Non-pigmented ciliary epithelial cell (primary cell): ENCODE results near the gene SULT1E1.
A peak's percentile ranks its signal among the peaks of the same experiment; 100 is the strongest.

Source experiments
- DNase-seq: peaks from one replicate; pipeline ENCODE4 v3.0.0-alpha.2; 2010; ENCODE audit warnings: low read depth

SULT1E1 gene

DNA sequence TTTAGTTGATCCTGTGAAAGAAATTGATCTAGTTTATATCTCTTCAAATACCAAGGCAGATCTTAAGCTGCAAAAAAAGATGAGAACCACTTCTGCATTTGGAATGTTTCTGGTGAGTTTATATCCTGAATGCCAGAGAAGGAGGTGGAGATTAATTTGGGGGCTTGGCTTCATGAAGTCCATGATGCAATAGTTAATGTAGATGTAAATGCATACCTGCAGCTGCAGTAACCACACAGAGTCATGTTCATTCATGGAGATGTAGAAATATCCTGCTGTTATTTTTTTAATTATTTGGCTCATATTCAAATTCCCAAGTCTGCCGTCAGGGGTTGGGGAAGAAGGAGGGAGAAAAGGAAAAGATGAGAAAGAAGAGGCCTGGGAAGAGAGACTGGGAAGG lies at the start of gene SULT1E1:
Gene SULT1E1, minus strand, starts transcription at position 94 of the 400 bp plus-strand sequence. CDS start 2,501 bp downstream, outside the sequence.
- DNase-seq: peak; percentile 19

- no peak for DNase-seq
Observed at GRCh38 chr4:69909195-69909594, 49.2 kb upstream of the SULT1E1 start.

DNA sequence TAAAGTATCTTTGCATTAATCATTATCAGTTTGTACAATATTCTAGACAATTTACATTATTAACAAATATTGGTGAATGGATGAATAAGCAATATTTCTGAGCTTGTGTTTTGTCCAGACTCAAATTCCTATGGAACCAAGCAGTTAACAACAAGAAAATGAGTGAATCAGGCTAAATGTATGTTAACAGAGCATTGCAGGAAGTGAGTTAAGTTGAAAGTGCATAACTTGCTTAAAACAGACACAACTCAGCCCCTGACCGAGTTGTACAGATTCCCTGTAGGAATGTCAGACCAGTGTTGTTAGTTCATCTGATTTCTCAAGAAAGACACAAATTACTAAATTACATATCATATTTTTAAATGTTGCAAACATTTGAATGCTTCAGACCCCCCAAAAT lies 47.2 kb upstream of the SULT1E1 start:
- DNase-seq: peak; percentile 43

GRCh38 chr4:69896530-69897116 lies 36.7 kb upstream of the SULT1E1 start:
- no peak for DNase-seq

- DNase-seq: no peak
Observed at GRCh38 chr4:69894721-69895120, 34.8 kb upstream of the SULT1E1 start.

DNA sequence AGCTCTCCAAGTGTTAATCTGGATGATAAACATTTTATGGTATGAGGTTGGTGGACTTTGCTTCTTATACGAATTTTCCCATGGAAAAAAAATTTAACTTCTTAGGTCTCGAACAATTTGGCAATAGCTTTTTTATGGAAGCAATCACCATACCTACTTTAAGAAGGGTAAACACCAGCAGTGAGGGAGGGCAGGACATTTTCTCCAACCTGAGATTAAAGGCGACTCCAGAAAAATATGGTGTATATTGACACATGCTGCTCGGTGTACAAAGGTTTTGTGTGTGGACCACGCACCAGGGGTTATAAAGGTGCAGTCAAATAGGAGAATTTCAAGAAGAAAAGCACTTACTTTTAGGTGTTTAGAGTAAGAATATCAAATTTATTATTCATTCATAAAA lies 34.2 kb upstream of the SULT1E1 start:
- no peak for DNase-seq

DNA sequence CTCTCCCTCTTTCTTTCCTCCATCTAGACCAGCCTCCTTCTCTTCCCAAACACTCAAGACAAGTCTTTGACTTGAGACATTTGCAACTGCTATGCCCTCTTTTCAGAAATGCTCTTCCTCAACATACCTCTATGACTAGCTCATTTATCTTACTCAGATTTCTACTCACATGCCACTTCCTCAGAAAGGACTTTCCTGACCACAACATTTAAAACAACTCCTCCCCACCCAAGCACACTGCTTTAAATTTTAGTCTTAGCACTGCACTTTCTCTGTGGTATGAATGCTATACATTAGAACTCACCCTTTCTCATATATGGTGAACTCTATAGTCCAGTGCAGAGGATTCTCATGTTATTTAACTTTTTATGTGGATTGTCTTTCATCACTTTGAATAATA lies 28.4 kb upstream of the SULT1E1 start:
- peak; percentile 10 for DNase-seq

GRCh38 chr4:69882150-69882549 lies 22.2 kb upstream of the SULT1E1 start:
- no peak for DNase-seq

DNA sequence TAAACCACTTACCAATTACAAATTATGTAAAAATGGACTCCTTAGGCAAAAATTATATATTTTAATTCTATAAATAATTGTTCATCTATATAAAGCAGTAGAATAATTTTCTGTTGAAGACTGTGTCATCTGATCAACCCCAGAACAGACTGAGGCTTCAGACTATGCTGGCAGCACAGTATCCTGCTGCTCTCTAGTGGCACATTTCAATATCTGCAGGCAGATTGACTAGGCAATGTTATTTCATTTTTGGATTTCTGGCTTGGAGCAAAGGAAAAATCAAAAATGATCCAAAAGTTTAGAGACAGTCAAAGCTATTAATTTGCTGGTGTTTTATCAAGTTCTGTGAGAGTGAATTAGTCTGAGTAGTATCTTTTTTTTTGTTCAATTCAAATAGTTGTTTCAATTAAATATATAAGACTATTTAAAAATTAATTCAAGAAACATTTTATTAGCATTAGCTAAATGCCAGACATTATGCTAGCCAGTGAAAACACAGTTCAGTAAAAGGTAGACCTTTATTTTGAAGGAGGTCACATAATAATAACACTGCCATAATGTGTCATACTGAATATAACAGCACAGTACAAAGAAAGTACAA lies 21.3 kb upstream of the SULT1E1 start:
- DNase-seq: peak; percentile 28

- no peak for DNase-seq
Observed at GRCh38 chr4:69878250-69878649, 18.3 kb upstream of the SULT1E1 start.

GRCh38 chr4:69877453-69877852 lies 17.5 kb upstream of the SULT1E1 start:
- DNase-seq: no peak

GRCh38 chr4:69876071-69876470 lies 16.1 kb upstream of the SULT1E1 start:
- DNase-seq: no peak

DNA sequence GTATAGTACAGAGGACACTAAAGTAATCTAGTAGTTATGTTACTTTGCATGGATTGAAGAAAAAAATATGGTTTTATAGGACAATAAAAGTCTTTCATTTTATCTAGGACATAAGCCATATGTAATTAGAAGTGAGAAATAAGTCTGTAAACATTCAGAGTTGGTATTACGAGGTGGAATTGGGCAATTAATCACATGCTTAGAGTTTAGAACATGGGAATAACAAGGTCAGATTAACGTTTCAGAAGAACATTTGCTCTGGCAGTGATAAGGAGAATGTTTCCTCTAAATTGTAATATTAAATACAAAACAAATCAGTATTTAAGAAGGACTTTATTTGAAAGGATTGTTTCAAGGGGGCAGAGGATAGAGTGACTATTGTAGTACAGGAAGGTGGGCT lies 15.6 kb upstream of the SULT1E1 start:
- no peak for DNase-seq

DNA sequence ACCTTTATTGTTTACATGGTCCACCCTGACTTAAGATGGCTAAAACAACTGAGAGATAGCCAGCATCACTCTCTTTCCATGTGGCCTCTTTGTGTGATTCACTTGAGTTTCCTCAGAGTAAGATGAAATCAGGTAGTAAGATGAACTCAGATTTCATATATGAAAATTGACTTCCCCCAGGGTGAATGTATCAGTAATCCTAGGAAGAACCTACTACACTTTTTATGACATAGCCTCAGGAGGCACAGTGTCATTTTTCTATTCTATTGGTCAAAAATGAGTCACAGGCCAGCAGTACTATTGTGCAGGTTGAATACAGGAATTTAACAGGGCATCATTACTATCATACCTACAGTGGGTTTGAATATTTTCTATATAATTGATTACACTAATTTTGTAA lies 14.6 kb upstream of the SULT1E1 start:
- DNase-seq: no peak

GRCh38 chr4:69861756-69862155 lies 1.8 kb upstream of the SULT1E1 start:
- DNase-seq: no peak

GRCh38 chr4:69860521-69861298 lies 765 bp upstream of the SULT1E1 start:
- no peak for DNase-seq

DNA sequence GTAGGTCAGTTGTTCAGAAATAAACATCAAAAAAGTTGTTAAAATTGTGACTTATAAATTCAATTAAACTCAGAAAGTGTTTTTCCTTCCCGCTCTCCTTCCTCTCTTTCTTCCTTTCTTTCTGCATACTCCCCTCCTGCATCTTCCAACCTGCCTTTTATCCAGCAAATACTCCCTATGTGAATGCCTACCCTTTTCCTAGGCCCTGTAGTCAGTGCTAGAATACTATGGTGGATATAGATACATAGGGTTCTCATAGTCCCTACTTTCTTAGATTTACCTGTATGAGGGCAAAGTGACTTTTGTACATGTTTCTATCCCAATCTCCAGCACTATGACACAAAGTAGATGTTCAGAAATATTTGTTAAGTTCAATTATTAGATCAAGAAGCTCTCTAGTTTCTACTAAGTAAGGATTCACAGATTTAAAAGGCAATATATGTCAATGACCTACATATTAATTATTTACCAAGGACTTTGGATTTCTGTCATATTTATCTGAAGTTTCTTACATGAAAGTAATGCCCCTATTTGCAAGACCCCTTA lies 732 bp downstream of the SULT1E1 start:
- no peak for DNase-seq

GRCh38 chr4:69858690-69859089 lies 1.3 kb downstream of the SULT1E1 start:
- no peak for DNase-seq

GRCh38 chr4:69855822-69856221 lies 4.1 kb downstream of the SULT1E1 start:
- DNase-seq: no peak

DNA sequence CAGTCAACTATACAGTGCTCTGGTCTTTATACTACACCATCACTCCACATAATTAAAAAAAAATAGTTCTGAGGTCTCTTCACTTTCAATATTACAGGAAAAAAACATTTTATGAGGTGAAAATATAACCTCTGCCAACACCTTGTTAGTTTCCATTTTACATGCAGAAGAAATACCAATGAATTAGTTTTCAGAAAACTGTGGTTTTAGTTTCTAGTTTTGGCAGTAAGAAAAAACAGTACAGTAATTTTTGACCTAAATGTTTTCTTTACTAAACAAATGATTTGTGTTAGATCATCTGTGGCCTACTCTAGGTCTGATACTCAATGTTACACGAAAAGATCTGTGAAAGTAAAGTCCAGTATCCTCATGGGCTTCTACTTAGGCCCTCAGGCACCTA lies 10.0 kb downstream of the SULT1E1 start:
- DNase-seq: no peak

- DNase-seq: no peak
Observed at GRCh38 chr4:69849297-69849696, 10.6 kb downstream of the SULT1E1 start.

- no peak for DNase-seq
Observed at GRCh38 chr4:69848028-69848427, 11.9 kb downstream of the SULT1E1 start.

GRCh38 chr4:69843932-69844331 lies 16.0 kb downstream of the SULT1E1 start:
- no peak for DNase-seq
